Erythroblast (primary cell): Measurements from ENCODE around the gene GAPT.

Experiments used
- DNase-seq, 2 experiments: peaks; one replicate each; lab custom pipeline; 2025; lab: John Stamatoyannopoulos, UW
- GATA1 ChIP-seq: IDR thresholded peaks from 2 replicates; pipeline ENCODE4 v1.6.1; 2011; ENCODE audit warnings: low read depth, mild to moderate bottlenecking, control low read depth, low read length, moderate library complexity
- POLR2A ChIP-seq: IDR thresholded peaks from 2 replicates; pipeline ENCODE4 v1.6.1; 2011; ENCODE audit warnings: mild to moderate bottlenecking, low read length

Gene GAPT

GRCh38 chr5:58491216-58491892 lies at the start of gene GAPT:
GAPT (plus strand) TSS chr5:58491435; CDS start chr5:58494537, 3,102 bp downstream.
- TF ChIP-seq GATA1 (no peak), POLR2A (no peak)
- DNase-seq, result no peak

DNA sequence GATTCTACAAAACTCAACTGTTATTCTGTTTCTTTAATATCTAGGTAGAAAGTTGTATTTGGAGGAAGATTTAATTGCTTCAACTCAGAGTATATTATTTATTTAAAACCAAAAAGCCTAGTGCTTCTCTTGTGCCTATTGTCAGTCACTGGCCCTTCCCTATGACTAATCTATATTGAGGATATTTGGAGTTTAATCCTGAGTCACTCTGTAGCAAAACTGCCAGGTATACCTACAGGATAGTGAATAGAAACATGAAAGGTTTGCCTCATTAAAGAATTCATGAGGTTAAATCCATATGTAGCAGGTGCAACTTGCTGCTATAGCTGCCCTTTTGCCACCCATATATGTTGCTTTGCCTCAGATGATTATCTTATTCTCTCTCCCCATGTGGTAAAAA lies 46.4 kb upstream of the GAPT start:
- DNase-seq, result no peak
- TF ChIP-seq GATA1 (no peak), POLR2A (no peak)

DNA sequence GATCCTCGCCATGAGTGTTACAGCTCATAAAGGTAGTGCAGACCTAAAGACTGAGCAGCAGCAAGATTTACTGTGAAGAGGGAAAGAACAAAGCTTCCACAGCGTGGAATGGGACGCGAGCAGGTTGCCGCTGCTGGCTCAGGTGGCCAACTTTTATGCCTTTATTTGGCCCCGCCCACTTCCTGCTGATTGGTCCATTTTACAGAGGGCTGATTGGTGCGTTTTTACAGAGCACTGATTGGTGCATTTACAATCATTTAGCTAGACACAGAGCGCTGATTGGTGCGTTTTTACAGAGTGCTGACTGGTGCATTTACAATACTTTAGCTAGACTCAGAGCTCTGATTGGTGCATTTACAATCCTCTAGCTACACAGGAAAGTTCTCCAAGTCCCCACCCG lies 45.2 kb upstream of the GAPT start:
- TF ChIP-seq GATA1, result no peak
- no peak for TF ChIP-seq POLR2A
- DNase-seq, result peak in 1 of 2 experiments; percentile 2

- DNase-seq, result no peak
- TF ChIP-seq POLR2A (no peak), GATA1 (no peak)
Measured at GRCh38 chr5:58447226-58447625, 44.0 kb upstream of the GAPT start.

GRCh38 chr5:58450018-58450417 lies 41.2 kb upstream of the GAPT start:
- TF ChIP-seq GATA1 (no peak), POLR2A (no peak)
- DNase-seq, result no peak

DNA sequence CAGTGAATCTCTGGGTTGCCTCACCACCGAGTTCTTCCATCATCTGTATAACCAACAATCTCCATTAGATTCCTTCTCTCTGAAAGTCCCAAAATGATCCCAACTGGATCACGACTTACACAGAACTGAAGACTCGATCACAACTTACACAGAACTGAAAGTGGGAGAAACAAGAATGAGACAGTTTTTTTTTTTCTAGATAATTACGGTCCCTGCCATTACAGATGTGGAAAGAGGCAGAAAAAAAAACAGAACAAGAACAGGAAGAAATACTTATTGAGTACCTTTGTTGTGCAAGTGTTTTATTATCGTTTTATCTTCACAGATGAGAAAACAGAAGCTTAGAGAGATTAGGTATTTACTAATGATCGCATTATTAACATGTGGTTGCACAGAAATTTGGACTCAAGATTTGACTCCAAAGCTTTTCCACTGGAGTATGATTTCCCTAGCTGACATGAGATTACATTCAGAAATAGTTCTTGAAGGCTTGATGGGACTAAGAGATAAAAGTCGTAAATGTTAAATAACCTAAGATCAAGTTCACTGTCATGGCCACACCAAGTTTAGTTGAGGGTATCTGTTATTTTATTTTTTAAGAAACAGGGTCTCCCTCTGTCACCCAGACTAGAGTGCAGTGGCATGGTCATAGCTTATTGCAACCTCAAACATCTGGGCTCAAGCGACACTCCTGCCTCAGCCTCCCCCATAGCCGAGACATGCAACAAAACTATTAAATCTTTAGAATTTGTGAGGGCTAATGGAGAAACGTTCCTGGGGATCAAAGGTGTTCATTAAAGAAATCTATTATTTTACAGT lies 40.2 kb upstream of the GAPT start:
- no peak for DNase-seq
- TF ChIP-seq POLR2A (no peak), GATA1 (no peak)

GRCh38 chr5:58451732-58452565 lies 39.3 kb upstream of the GAPT start:
- no peak for DNase-seq
- TF ChIP-seq POLR2A, result no peak
- no peak for TF ChIP-seq GATA1

GRCh38 chr5:58452566-58453258 lies 38.5 kb upstream of the GAPT start:
- TF ChIP-seq POLR2A, result no peak
- no peak for TF ChIP-seq GATA1

DNA sequence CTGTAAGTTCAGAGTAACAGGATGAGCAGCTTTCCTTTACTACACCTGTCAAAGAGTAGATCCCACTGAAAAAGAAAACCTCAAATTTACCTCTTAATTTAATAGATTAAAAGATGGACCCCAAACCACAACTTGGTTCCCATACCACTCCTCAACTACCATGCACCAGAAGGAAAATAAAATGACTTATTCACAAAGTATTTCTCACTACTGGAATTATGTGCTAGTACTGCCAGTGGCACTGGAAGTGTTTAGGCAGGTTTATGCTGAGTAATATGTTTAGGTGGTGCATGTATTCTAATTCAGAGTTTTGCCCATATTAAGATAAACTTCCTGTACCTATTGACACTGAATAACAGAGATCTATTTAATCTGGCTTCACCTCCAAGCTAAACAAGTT lies 37.9 kb upstream of the GAPT start:
- no peak for TF ChIP-seq POLR2A
- no peak for TF ChIP-seq GATA1
- DNase-seq, result no peak

More at GRCh38 chr5:58452566-58453258, 38.5 kb upstream of the GAPT start:
- DNase-seq, result no peak

DNA sequence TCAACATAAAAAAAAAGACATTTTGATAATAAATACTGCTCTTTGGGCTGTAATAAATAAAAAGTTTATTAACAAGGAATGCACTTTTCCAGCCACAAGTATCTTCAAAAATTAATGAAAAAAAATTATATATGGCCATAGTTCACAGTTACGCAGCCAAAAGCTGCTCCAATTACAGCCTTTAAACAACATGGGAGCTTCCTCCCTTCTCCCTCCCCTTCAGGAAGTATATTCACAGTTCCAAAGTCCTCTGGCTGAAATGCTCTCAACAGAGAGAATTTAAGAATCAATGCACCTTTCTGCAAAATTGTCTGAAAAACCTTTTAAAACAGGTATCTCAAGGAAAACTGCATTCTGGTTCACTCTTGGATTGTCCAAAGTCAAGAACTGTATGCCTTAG lies 37.2 kb upstream of the GAPT start:
- TF ChIP-seq GATA1 (no peak), POLR2A (no peak)
- no peak for DNase-seq

GRCh38 chr5:58455066-58455465 lies 36.2 kb upstream of the GAPT start:
- TF ChIP-seq GATA1 (no peak), POLR2A (no peak)
- DNase-seq, result no peak

DNA sequence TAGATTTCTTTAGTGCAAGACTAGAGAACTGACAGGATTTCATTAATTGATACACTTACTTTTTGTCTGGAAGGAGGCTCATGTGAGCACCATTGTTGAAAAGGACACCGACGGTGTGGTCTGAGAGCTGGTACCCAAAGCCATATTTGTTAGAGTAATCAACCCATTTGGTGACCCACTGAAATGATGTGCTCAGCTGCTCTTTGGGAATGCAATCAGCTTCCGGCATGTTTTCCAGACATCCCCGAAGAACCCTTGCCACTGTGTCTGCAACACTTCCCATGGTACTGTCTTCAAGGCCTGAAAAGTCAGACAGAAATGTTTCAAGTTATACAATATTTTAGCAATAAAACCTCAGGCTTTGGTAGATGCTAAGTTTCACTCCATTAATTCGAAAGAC lies 35.8 kb upstream of the GAPT start:
- TF ChIP-seq POLR2A, result no peak
- TF ChIP-seq GATA1, result no peak
- no peak for DNase-seq

DNA sequence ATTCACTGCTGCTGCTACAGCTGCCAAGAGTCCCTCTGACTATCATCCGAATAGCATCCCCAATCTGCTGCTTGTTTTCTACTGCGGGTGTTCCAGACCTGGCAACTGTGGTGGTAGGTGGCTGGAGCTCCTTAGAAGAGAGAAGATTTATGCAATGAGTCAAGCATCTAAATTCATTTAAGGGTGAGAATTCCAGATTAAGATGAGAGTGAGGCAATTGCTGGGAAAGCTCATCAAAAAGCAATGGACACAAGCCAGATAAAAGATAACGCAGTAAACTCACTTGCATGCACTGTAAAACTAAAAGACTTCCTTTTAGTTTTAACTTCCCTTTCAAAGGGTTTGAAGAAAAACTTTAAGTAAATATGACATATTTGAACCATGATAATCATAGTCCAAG lies 35.2 kb upstream of the GAPT start:
- no peak for DNase-seq
- TF ChIP-seq GATA1 (no peak), POLR2A (no peak)
